ENCODE measurements around the gene DNMT3L. TPM values are rescaled to one million over a fixed set of nuclear protein-coding genes. Genes with fewer than 3 reads are reported as not detected.

The DNMT3L gene
- total and polyA plus RNA-seq, 2 donors (not counting 1 experiment from before 2014, with no cell fraction given), result not detected

GRCh38 chr21:44290327-44291077 is 28.8 kb upstream of the DNMT3L start:
- no peaks in the 10 kb centered on the region for H3K27me3 ChIP-seq (replicated peaks in 1 of 4; ENCODE audit: control extremely low read depth in 1 of 4, control insufficient read depth in 3 of 4, insufficient read depth in 4 of 4, low read length in 3 of 4)
- H3K4me3 ChIP-seq (ENCODE audit: control extremely low read depth in 1 of 5, extremely low read depth in 1 of 5, insufficient read depth in 1 of 5, low read depth in 2 of 5, low read length in 4 of 5), result no peak overlapping the region
- peaks cover 15 to 22% of the 10 kb centered on the region in 2 donors for H3K4me1 ChIP-seq (ENCODE audit: control insufficient read depth in 2 of 2, insufficient read depth in 2 of 2, low read length in 2 of 2)
- H3K9me3 ChIP-seq (ENCODE audit: control extremely low read depth in 1 of 3, control insufficient read depth in 2 of 3, insufficient read depth in 1 of 3, low read length in 2 of 3), result peaks cover 0 to 3% (median 0%) of the 10 kb centered on the region in 3 donors
- Mint-ChIP-seq H3K4me1 (peaks cover 25% of the 10 kb centered on the region), H3K27me3 (no peaks in the 10 kb centered on the region), H3K4me3 (no peak overlapping the region), H3K9me3 (ENCODE audit: insufficient read depth) (no peaks in the 10 kb centered on the region), H3K27ac (peak overlapping the region; percentile 65)
- 88% methylated on average over 15 of the region's 16 CpGs for WGBS (ENCODE audit: insufficient coverage)
- H3K4me2 ChIP-seq (replicated peaks; ENCODE audit: low read depth, low read length, poor library complexity, severe bottlenecking), result no peak overlapping the region
- TF ChIP-seq CTCF (IDR thresholded peaks at IDR 0.05) (no peak), EZH2 (IDR thresholded peaks at IDR 0.05; ENCODE audit: borderline replicate concordance, insufficient read depth, low read depth, low read length, poor library complexity, severe bottlenecking) (no peak)
- ATAC-seq (ENCODE audit: low read depth) (no peak), DNase-seq (no peak)
- POLR2A ChIA-PET, result no interaction called here
- H3K36me3 ChIP-seq (replicated peaks in 1 of 2; ENCODE audit: control extremely low read depth in 1 of 2, control insufficient read depth in 1 of 2, extremely low read depth in 1 of 2, insufficient read depth in 2 of 2, low read length in 1 of 2), result no peaks in the 10 kb centered on the region
- intact Hi-C loops (cut with micrococcal nuclease), result no loop called here
- no peaks in the 10 kb centered on the region for H3K79me2 ChIP-seq (ENCODE audit: control insufficient read depth, insufficient read depth, low read length)
- no peak overlapping the region for H3K27ac ChIP-seq (ENCODE audit: low read length in 2 of 2)
- CTCF ChIA-PET, result no interaction called here
- H2AFZ ChIP-seq (ENCODE audit: insufficient read depth, low read depth, low read length, poor library complexity, severe bottlenecking), result no peak overlapping the region
- H4K20me1 ChIP-seq (ENCODE audit: control insufficient read depth, insufficient read depth, low read length, poor library complexity, severe bottlenecking), result no peaks in the 10 kb centered on the region
- H3K9ac ChIP-seq (ENCODE audit: low read length), result no peak overlapping the region

GRCh38 chr21:44289381-44290010 is 27.8 kb upstream of the DNMT3L start:
- H3K36me3 ChIP-seq (replicated peaks in 1 of 2; ENCODE audit: control extremely low read depth in 1 of 2, control insufficient read depth in 1 of 2, extremely low read depth in 1 of 2, insufficient read depth in 2 of 2, low read length in 1 of 2), result no peaks in the 10 kb centered on the region
- no peak for DNase-seq
- ATAC-seq (ENCODE audit: low read depth), result no peak
- Mint-ChIP-seq H3K4me3 (no peak overlapping the region), H3K27me3 (no peaks in the 10 kb centered on the region), H3K4me1 (peaks cover 16% of the 10 kb centered on the region), H3K27ac (no peak overlapping the region), H3K9me3 (ENCODE audit: insufficient read depth) (no peaks in the 10 kb centered on the region)
- H4K20me1 ChIP-seq (ENCODE audit: control insufficient read depth, insufficient read depth, low read length, poor library complexity, severe bottlenecking), result no peaks in the 10 kb centered on the region
- no peaks in the 10 kb centered on the region for H3K79me2 ChIP-seq (ENCODE audit: control insufficient read depth, insufficient read depth, low read length)
- ChIA-PET POLR2A (no interaction called here), CTCF (no interaction called here)
- H3K27me3 ChIP-seq (replicated peaks in 1 of 4; ENCODE audit: control extremely low read depth in 1 of 4, control insufficient read depth in 3 of 4, insufficient read depth in 4 of 4, low read length in 3 of 4), result no peaks in the 10 kb centered on the region
- H3K4me3 ChIP-seq (ENCODE audit: control extremely low read depth in 1 of 5, extremely low read depth in 1 of 5, insufficient read depth in 1 of 5, low read depth in 2 of 5, low read length in 4 of 5), result no peak overlapping the region
- H3K9ac ChIP-seq (ENCODE audit: low read length), result no peak overlapping the region
- H3K27ac ChIP-seq (ENCODE audit: low read length in 2 of 2), result no peak overlapping the region
- H3K4me2 ChIP-seq (replicated peaks; ENCODE audit: low read depth, low read length, poor library complexity, severe bottlenecking), result no peak overlapping the region
- H2AFZ ChIP-seq (ENCODE audit: insufficient read depth, low read depth, low read length, poor library complexity, severe bottlenecking), result no peak overlapping the region
- WGBS (ENCODE audit: insufficient coverage), result 93% methylated on average over 20 of the region's 24 CpGs
- intact Hi-C loops (cut with micrococcal nuclease), result no loop called here
- H3K4me1 ChIP-seq (ENCODE audit: control insufficient read depth in 2 of 2, insufficient read depth in 2 of 2, low read length in 2 of 2), result peaks cover 5 to 12% of the 10 kb centered on the region in 2 donors
- peaks cover 0 to 3% (median 0%) of the 10 kb centered on the region in 3 donors for H3K9me3 ChIP-seq (ENCODE audit: control extremely low read depth in 1 of 3, control insufficient read depth in 2 of 3, insufficient read depth in 1 of 3, low read length in 2 of 3)
- TF ChIP-seq EZH2 (IDR thresholded peaks at IDR 0.05; ENCODE audit: borderline replicate concordance, insufficient read depth, low read depth, low read length, poor library complexity, severe bottlenecking) (no peak), CTCF (IDR thresholded peaks at IDR 0.05) (no peak)

Data from B cell (primary cell).